ENCODE measurements around the gene YIF1B.

The YIF1B gene

DNA sequence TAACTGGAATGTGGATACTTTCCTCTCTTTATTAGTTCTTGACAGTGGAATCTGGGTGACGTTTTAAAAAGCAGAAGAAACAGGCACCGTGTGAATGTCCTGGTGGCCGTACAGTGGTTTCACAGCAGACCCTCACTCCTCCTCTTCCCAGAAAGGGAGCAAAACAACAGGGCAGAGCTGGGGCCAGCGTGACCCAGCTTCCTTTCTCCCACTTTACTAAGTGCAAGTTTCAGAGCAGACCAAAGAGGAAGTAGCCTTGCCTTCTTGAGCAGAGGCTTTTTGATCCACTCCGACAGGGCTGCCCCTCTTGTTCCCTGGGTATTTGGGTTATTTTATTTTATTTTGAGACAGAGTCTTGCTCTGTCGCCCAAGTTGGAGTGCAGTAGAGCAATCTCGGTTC lies 31.3 kb downstream of the YIF1B start:
- DNase-seq (ENCODE audit: extremely low read depth, low read depth): no peak
- TF ChIP-seq, protein P1, sequence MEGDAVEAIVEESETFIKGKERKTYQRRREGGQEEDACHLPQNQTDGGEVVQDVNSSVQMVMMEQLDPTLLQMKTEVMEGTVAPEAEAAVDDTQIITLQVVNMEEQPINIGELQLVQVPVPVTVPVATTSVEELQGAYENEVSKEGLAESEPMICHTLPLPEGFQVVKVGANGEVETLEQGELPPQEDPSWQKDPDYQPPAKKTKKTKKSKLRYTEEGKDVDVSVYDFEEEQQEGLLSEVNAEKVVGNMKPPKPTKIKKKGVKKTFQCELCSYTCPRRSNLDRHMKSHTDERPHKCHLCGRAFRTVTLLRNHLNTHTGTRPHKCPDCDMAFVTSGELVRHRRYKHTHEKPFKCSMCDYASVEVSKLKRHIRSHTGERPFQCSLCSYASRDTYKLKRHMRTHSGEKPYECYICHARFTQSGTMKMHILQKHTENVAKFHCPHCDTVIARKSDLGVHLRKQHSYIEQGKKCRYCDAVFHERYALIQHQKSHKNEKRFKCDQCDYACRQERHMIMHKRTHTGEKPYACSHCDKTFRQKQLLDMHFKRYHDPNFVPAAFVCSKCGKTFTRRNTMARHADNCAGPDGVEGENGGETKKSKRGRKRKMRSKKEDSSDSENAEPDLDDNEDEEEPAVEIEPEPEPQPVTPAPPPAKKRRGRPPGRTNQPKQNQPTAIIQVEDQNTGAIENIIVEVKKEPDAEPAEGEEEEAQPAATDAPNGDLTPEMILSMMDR (IDR thresholded peaks at IDR 0.05; ENCODE audit: low read depth, low read length, missing control alignments): no peak
- no peak overlapping the region for H3K4me3 ChIP-seq (replicated peaks; ENCODE audit: low read depth, low read length)

DNA sequence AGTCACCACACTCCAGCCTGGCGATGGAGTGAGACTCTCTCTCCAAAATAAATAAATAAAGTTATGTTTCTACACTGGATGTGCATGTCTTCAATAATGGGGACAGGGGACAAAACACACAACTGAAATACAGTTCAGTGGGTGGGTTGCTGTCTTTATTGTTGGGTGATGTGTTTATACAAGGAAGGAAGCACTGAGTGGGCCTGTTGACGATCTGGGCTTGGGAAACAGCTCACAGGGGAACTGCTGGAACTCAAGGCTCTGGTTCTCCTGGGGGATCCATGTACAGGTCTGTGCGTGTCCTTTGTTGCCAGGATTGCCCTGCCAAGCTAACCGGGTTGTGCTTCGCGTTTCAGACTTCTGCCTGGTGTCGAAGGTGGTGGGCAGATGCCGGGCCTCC lies 32.5 kb downstream of the YIF1B start:
- no peak for DNase-seq (ENCODE audit: extremely low read depth, low read depth)
- TF ChIP-seq, protein P1 (IDR thresholded peaks at IDR 0.05; ENCODE audit: low read depth, low read length, missing control alignments): no peak
- H3K4me3 ChIP-seq (replicated peaks; ENCODE audit: low read depth, low read length): no peak overlapping the region

DNA sequence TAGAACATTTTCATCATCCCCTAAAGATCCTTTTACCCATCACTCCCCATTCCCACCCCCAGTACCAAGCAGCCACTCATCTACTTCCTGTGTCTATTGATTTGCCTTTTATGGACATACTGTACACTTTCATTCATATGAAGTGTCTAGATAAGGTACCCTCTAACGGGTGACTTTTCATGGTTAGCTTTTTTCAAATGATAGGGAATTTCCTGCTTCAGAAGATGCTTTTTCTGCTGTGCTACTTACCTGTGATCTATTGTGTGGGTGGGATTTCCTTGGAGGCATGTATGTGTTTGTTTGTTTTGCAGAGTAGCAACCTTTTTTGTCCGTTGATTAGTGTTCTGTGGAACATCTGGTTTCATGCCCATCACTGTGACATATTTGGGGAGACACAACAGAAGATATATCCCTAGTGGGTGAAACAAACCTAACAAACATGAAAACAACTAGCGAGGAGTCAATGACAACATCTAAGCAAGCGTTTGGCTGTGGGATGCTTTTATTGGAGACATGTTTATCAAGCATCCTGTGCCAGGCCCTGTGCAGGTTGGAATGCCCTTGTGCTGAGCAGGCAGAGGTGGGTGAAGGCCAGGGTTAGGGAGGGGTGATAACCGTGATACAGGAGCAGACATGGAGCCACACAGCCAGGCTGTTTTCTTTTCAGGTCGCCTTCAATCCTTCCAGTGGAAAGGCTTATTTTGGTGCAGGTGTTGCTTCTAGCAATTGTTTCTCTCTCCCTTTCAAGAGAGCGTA lies 33.8 kb downstream of the YIF1B start:
- no peak for DNase-seq (ENCODE audit: extremely low read depth, low read depth)
- H3K4me3 ChIP-seq (replicated peaks; ENCODE audit: low read depth, low read length): no peak overlapping the region
- TF ChIP-seq, protein P1 (IDR thresholded peaks at IDR 0.05; ENCODE audit: low read depth, low read length, missing control alignments): no peak

DNA sequence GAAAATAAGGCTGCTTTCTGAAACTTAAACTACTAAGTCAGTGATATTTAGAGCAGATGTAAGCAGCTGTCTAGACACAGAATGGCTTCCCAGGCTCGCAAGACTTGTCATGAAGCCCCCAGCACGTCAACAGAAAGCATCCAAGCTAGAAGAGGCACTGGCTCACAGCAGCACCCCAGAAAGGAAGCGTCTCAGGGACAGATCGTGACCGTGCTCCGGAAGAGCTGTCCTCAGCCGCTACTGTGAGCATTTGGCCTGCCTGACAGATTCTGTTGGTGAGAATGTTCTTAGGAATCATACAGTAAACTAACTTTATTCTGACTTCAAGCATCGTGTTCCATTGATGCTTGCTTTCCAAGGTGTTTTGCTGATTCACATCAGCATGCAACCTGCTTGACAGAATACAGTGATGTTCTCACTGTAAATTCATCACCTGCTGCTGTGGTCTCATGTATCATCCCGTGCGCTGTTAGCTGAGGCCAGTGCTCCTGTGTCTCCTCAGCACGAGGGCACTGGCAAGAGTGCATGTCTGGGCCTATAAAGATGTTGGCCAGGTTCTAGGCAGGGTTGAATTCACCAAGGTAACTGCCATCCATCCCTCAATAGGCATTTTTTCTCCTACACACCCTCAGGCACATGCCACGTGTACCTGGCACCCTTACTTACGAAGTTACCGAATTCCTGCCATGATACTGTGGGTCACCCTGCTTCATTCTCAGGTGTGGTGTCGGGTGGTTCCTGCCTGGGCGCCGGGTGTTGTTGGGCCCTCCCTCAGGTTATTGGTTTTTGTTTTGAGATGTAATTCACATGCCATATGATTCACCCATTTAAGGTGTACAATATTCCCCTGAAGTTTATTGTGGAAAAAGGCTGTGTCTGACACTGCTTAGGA lies 35.5 kb downstream of the YIF1B start:
- no peak for DNase-seq (ENCODE audit: extremely low read depth, low read depth)

DNA sequence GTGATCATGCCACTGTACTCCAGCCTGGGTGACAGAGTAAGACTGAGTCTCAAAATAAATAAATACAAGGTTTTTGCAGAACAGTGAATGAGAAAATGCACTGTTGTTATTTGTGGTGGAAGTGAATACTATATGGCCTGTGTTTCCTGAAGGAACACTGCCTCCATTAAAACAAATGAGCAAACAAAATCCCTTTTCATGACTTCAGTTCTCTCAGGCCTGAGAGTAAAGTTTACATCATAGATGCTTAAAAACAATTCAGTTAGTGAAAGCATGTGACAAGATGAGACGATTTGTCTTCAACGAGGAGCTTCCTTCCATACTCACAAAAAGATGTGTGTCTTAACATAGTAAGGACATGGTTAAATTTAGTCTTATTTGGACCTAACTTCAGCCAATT lies 37.0 kb downstream of the YIF1B start:
- TF ChIP-seq, protein P1 (IDR thresholded peaks at IDR 0.05; ENCODE audit: low read depth, low read length, missing control alignments): no peak
- no peak overlapping the region for H3K4me3 ChIP-seq (replicated peaks; ENCODE audit: low read depth, low read length)
- no peak for DNase-seq (ENCODE audit: extremely low read depth, low read depth)

More for the DNA sequence above, 35.5 kb downstream of the YIF1B start:
- no peak overlapping the region for H3K4me3 ChIP-seq (replicated peaks; ENCODE audit: low read depth, low read length)
- TF ChIP-seq, protein P1 (IDR thresholded peaks at IDR 0.05; ENCODE audit: low read depth, low read length, missing control alignments): no peak

DNA sequence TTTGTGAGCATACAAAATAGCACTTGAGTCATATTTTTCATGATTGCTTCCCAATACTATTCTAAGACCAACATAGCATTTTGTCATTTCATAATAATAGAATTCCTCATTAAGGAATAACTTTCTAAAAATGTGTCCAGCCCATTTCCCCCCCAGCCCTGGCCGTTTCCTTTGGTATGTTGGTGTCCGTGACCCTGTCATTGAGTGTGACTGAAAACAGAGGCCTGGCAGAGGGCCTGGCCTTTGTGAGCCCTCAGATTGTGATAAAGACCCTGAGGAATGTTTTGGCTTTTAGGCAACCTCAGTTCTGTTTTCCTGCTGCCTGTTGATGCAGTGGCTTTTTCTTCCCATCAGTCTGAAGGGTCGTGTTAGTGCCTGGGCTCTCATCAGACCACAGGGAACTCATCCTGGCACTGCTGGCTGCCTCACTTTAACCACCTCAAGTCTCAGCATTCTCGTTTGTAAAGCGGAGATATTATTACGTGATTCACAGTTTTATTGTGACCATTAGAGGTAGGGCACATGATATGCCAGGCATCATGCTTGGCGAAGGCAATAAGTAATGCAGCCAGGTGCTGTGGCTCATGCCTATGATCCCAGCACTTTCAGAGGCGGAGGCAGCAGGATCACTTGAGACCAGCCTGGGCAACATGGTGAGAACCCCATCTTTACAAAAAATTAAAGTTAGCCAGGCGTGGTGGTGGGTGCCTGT lies 37.6 kb downstream of the YIF1B start:
- no peak for DNase-seq (ENCODE audit: extremely low read depth, low read depth)
- no peak overlapping the region for H3K4me3 ChIP-seq (replicated peaks; ENCODE audit: low read depth, low read length)

More for the DNA sequence above, 37.6 kb downstream of the YIF1B start:
- TF ChIP-seq, protein P1 (IDR thresholded peaks at IDR 0.05; ENCODE audit: low read depth, low read length, missing control alignments): no peak
